H9 (cell line): Measurements from ENCODE around the gene EPB41L5. TPM values are rescaled to one million over a fixed set of nuclear protein-coding genes. Genes with fewer than 3 reads are reported as not detected.

Experiments used
- DNase-seq: peaks from one replicate; pipeline ENCODE4 v3.0.0-alpha.2; 2017
- H2AFZ ChIP-seq: one replicate; pipeline ENCODE4 v1.6.1; 2013; ENCODE audit warnings: mild to moderate bottlenecking, low read length, control low read depth, moderate library complexity
- H2AK5ac ChIP-seq: 2 replicates; pipeline ENCODE4 v1.6.1; 2013; ENCODE audit warnings: low read length, control low read depth, mixed read lengths; ENCODE audit not compliant: insufficient read length
- H2BK120ac ChIP-seq: one replicate; pipeline ENCODE4 v1.6.1; 2013; ENCODE audit warnings: low read depth, mild to moderate bottlenecking, low read length, control low read depth, inconsistent platforms; ENCODE audit not compliant: poor library complexity, severe bottlenecking
- H2BK12ac ChIP-seq: 2 replicates; pipeline ENCODE4 v1.6.1; 2013; ENCODE audit warnings: low read length, control low read depth, mixed read lengths, low read depth; ENCODE audit not compliant: insufficient read length
- H2BK15ac ChIP-seq: 2 replicates; pipeline ENCODE4 v1.6.1; 2013; ENCODE audit warnings: low read depth, low read length, control low read depth
- H2BK20ac ChIP-seq: one replicate; pipeline ENCODE4 v1.6.1; 2013; ENCODE audit warnings: low read depth, mild to moderate bottlenecking, low read length, control low read depth, inconsistent platforms; ENCODE audit not compliant: poor library complexity, severe bottlenecking
- H2BK5ac ChIP-seq: 2 replicates; pipeline ENCODE4 v1.6.1; 2013; ENCODE audit warnings: low read length, control low read depth, mixed read lengths; ENCODE audit not compliant: insufficient read length
- H3K14ac ChIP-seq: 2 replicates; pipeline ENCODE4 v1.6.1; 2013; ENCODE audit warnings: low read length, control low read depth; ENCODE audit not compliant: insufficient read depth
- H3K18ac ChIP-seq: 2 replicates; pipeline ENCODE4 v1.6.1; 2013; ENCODE audit warnings: low read depth, mild to moderate bottlenecking, mixed read lengths, low read length, control low read depth; ENCODE audit not compliant: insufficient read length
- H3K23ac ChIP-seq: 2 replicates; pipeline ENCODE4 v1.6.1; 2013; ENCODE audit warnings: low read length, control low read depth, mixed read lengths, low read depth; ENCODE audit not compliant: insufficient read length
- H3K23me2 ChIP-seq: 2 replicates; pipeline ENCODE4 v1.6.1; 2013; ENCODE audit warnings: low read depth, mild to moderate bottlenecking, mixed read lengths, low read length, control low read depth; ENCODE audit not compliant: insufficient read length, poor library complexity, severe bottlenecking
- H3K27ac ChIP-seq: 2 replicates; pipeline ENCODE4 v1.5.1; 2013; ENCODE audit warnings: low read length, control low read depth, mixed read lengths, low read depth; ENCODE audit not compliant: insufficient read length
- H3K27me3 ChIP-seq: 2 replicates; pipeline ENCODE4 v1.6.1; 2013; ENCODE audit warnings: low read length, control low read depth, inconsistent platforms; ENCODE audit not compliant: insufficient read depth
- H3K4ac ChIP-seq: 2 replicates; pipeline ENCODE4 v1.6.1; 2013; ENCODE audit warnings: low read depth, mild to moderate bottlenecking, control low read depth, inconsistent platforms, low read length, moderate library complexity
- H3K4me1 ChIP-seq: 2 replicates; pipeline ENCODE4 v1.6.1; 2013; ENCODE audit warnings: low read length, control low read depth, inconsistent platforms; ENCODE audit not compliant: insufficient read depth
- H3K4me2 ChIP-seq: 2 replicates; pipeline ENCODE4 v1.6.1; 2013; ENCODE audit warnings: low read length, control low read depth, mixed read lengths; ENCODE audit not compliant: insufficient read length, insufficient read depth
- H3K56ac ChIP-seq: 2 replicates; pipeline ENCODE4 v1.6.1; 2013; ENCODE audit warnings: low read depth, mild to moderate bottlenecking, mixed read lengths, low read length, control low read depth; ENCODE audit not compliant: insufficient read length
- H3K79me1 ChIP-seq: 2 replicates; pipeline ENCODE4 v1.6.1; 2013; ENCODE audit warnings: low read depth, mild to moderate bottlenecking, moderate library complexity, low read length, control low read depth, inconsistent platforms; ENCODE audit not compliant: insufficient read depth, poor library complexity, severe bottlenecking
- H3K79me2 ChIP-seq: 2 replicates; pipeline ENCODE4 v1.6.1; 2013; ENCODE audit warnings: low read length, control low read depth, inconsistent platforms; ENCODE audit not compliant: insufficient read depth
- H3K9ac ChIP-seq: 2 replicates; pipeline ENCODE4 v1.6.1; 2013; ENCODE audit warnings: low read length, control low read depth, mixed read lengths; ENCODE audit not compliant: insufficient read length; ENCODE audit errors: extremely low read depth
- H3K9me3 ChIP-seq: one replicate; pipeline ENCODE4 v1.6.1; 2013; ENCODE audit warnings: low read depth, low read length, inconsistent platforms; ENCODE audit not compliant: control insufficient read depth
- H3T11ph ChIP-seq: one replicate; pipeline ENCODE4 v1.6.1; 2013; ENCODE audit warnings: mild to moderate bottlenecking, low read length, control low read depth, inconsistent platforms
- H4K20me1 ChIP-seq: one replicate; pipeline ENCODE4 v1.6.1; 2013; ENCODE audit not compliant: control insufficient read depth, insufficient read length, insufficient read depth
- H4K5ac ChIP-seq: 2 replicates; pipeline ENCODE4 v1.6.1; 2013; ENCODE audit warnings: low read depth, mild to moderate bottlenecking, mixed read lengths, low read length, control low read depth; ENCODE audit not compliant: insufficient read length
- H4K8ac ChIP-seq: replicated peaks from 2 replicates; pipeline ENCODE4 v1.6.1; 2013; ENCODE audit warnings: low read length, control low read depth, mixed read lengths, low read depth; ENCODE audit not compliant: insufficient read length
- H4K91ac ChIP-seq: 2 replicates; pipeline ENCODE4 v1.6.1; 2013; ENCODE audit warnings: low read depth, mild to moderate bottlenecking, moderate library complexity, mixed read lengths, low read length, control low read depth; ENCODE audit not compliant: insufficient read length
- H3K27ac Mint-ChIP-seq, 3 experiments: 2 replicates in 2 of 3; 3 replicates in 1 of 3; pipeline ENCODE4 v1.8.0; 2020 to 2021; ENCODE audit warnings: mixed read lengths in 3 of 3, mild to moderate bottlenecking in 1 of 3, moderate library complexity in 1 of 3
- H3K27me3 Mint-ChIP-seq: 2 replicates; pipeline ENCODE4 v1.8.0; 2021; ENCODE audit warnings: low read depth, mild to moderate bottlenecking, moderate library complexity, mixed read lengths
- H3K36me3 Mint-ChIP-seq, 3 experiments: 2 replicates in 2 of 3; 3 replicates in 1 of 3; pipeline ENCODE4 v1.8.0; 2020 to 2021; ENCODE audit warnings: low read depth in 3 of 3, mixed read lengths in 3 of 3; ENCODE audit not compliant: insufficient read depth in 1 of 3
- H3K4me1 Mint-ChIP-seq, 2 experiments: 2 replicates each; pipeline ENCODE4 v1.8.0; 2020; ENCODE audit warnings: mixed read lengths in 2 of 2
- H3K4me3 Mint-ChIP-seq, 2 experiments: 2 replicates in 1 of 2; 3 replicates in 1 of 2; pipeline ENCODE4 v1.8.0; 2020 to 2021; ENCODE audit warnings: mild to moderate bottlenecking in 2 of 2, mixed read lengths in 2 of 2, moderate library complexity in 1 of 2
- H3K9me3 Mint-ChIP-seq, 2 experiments: 2 replicates in 1 of 2; 3 replicates in 1 of 2; pipeline ENCODE4 v1.8.0; 2020; ENCODE audit warnings: mild to moderate bottlenecking in 2 of 2, mixed read lengths in 2 of 2, moderate library complexity in 1 of 2
- CTCF ChIP-seq: fragments of 200-600 bp; sonication (generic); conservative IDR thresholded peaks from 3 replicates; pipeline ENCODE4 v1.8.0; 2021; ENCODE audit warnings: antibody characterized with exemption, mild to moderate bottlenecking
- WGBS: extraction: QIAGEN DNeasy Blood & Tissue Kit; methylation state at CpG from one replicate; pipeline ENCODE4 v1.1.7; 2013; ENCODE audit warnings: missing lambda C conversion rate, low lambda C conversion rate, mixed read lengths; ENCODE audit not compliant: insufficient read length; ENCODE audit errors: extremely low coverage; 5-methylcytosine and 5-hydroxymethylcytosine counted together
- total RNA-seq: library from RNA; stranded (reverse); gene quantifications from 2 replicates; pipeline ENCODE4 v1.2.1, GENCODE V29; 2021

Gene EPB41L5
- total RNA-seq, 1 experiment from 2014 or later, result 40.4 TPM

GRCh38 chr2:120018549-120018948 is 5.7 kb downstream of the EPB41L5 start:
- no peak overlapping the region for H3K14ac ChIP-seq
- no peak for TF ChIP-seq CTCF
- H2BK12ac ChIP-seq, result no peak overlapping the region
- peaks cover 2% of the 10 kb centered on the region for H3K79me1 ChIP-seq
- H3K4me2 ChIP-seq, result no peak overlapping the region
- no peaks in the 10 kb centered on the region for H4K20me1 ChIP-seq
- WGBS, result no CpG with 5 or more reads among the region's 4 CpGs
- H2BK120ac ChIP-seq, result no peak overlapping the region
- no peak overlapping the region for H3K56ac ChIP-seq
- H3K9me3 ChIP-seq, result no peaks in the 10 kb centered on the region
- H4K91ac ChIP-seq, result no peak overlapping the region
- Mint-ChIP-seq H3K27me3 (peaks cover 1% of the 10 kb centered on the region; the same call in 1 of the 2 replicates), H3K4me1 (peaks cover 29% of the 10 kb centered on the region in 2 experiments), H3K9me3 (peaks cover 8 to 12% of the 10 kb centered on the region in 2 experiments), H3K27ac (no peak overlapping the region; a peak in 1 of 7 replicates), H3K4me3 (no peak overlapping the region), H3K36me3 (peaks cover 25 to 54% (median 43%) of the 10 kb centered on the region in 3 experiments)
- peaks cover under 1% of the 10 kb centered on the region for H3K23me2 ChIP-seq
- H3K23ac ChIP-seq, result no peak overlapping the region
- H4K5ac ChIP-seq, result no peak overlapping the region
- no peak for DNase-seq
- H4K8ac ChIP-seq, result no peak overlapping the region
- H3K27ac ChIP-seq, result no peak overlapping the region
- H3K18ac ChIP-seq, result no peak overlapping the region
- no peak overlapping the region for H2AK5ac ChIP-seq
- H3K4ac ChIP-seq, result no peak overlapping the region
- no peak overlapping the region for H2AFZ ChIP-seq
- H3K4me1 ChIP-seq, result no peaks in the 10 kb centered on the region; the same call in 1 of the 2 replicates
- no peak overlapping the region for H2BK15ac ChIP-seq
- H3K79me2 ChIP-seq, result peaks cover 4% of the 10 kb centered on the region; the same call in 1 of the 2 replicates
- no peaks in the 10 kb centered on the region for H3K27me3 ChIP-seq
- no peak overlapping the region for H3T11ph ChIP-seq
- no peak overlapping the region for H3K9ac ChIP-seq
- H2BK20ac ChIP-seq, result no peak overlapping the region
- H2BK5ac ChIP-seq, result no peak overlapping the region
